ENCODE data around the gene CC2D2A. TPM values are rescaled to one million over a fixed set of nuclear protein-coding genes. Genes with fewer than 3 reads are reported as not detected.

CC2D2A gene
- total and polyA plus RNA-seq, 10 of the 15 experiments (the other 5 are each of a cell fraction or from before 2014, with no cell fraction given): 0.04 to 1.1 (median 0.26) TPM

GRCh38 chr4:15562114-15562513 lies 92.4 kb downstream of the CC2D2A start (continued):
- TF ChIP-seq ZBTB11 (CRISPR knock-in tag; IDR thresholded peaks at IDR 0.05) (no peak), BHLHE40 (IDR thresholded peaks at IDR 0.05; ENCODE audit: borderline replicate concordance in 1 of 2, low read depth in 2 of 2, low read length in 1 of 2) (no peak)

- no peak overlapping the region for H3K4me3 ChIP-seq
- TF ChIP-seq POLR2A (IDR thresholded peaks at IDR 0.05; ENCODE audit: low read depth, low read length) (no peak), EED (IDR thresholded peaks at IDR 0.05; ENCODE audit: low read depth) (no peak), IRF3 (IDR thresholded peaks at IDR 0.05) (no peak), YY1 (IDR thresholded peaks at IDR 0.05; ENCODE audit: low read depth, low read length) (no peak), MXI1 (IDR thresholded peaks at IDR 0.05; ENCODE audit: low read depth, low read length) (no peak), BHLHE40 (IDR thresholded peaks at IDR 0.05; ENCODE audit: borderline replicate concordance in 1 of 2, low read depth in 2 of 2, low read length in 1 of 2) (no peak), NR2F1 (conservative IDR thresholded peaks at IDR 0.05) (no peak), MEF2A (IDR thresholded peaks at IDR 0.05; ENCODE audit: insufficient read depth, low read depth, low read length) (no peak), ZBTB4 (CRISPR knock-in tag; IDR thresholded peaks at IDR 0.05) (no peak), LARP7 (IDR thresholded peaks at IDR 0.05) (no peak), SMAD1 (IDR thresholded peaks at IDR 0.05; ENCODE audit: low read depth, partially characterized antibody) (no peak), GATAD2B (conservative IDR thresholded peaks at IDR 0.05; ENCODE audit: low read depth) (no peak), RBBP5 (conservative IDR thresholded peaks at IDR 0.05) (no peak), CREM (IDR thresholded peaks at IDR 0.05; ENCODE audit: low read depth) (no peak), ZNF24 (IDR thresholded peaks at IDR 0.05) (no peak), ZBED1 (IDR thresholded peaks at IDR 0.05; ENCODE audit: borderline replicate concordance) (no peak), FOXK2 (IDR thresholded peaks at IDR 0.05) (no peak), SMARCA5 (IDR thresholded peaks at IDR 0.05) (no peak), SIN3A (IDR thresholded peaks at IDR 0.05; ENCODE audit: low read depth, low read length) (no peak)
- H3K27me3 ChIP-seq (replicated peaks in 1 of 2; ENCODE audit: control insufficient read depth in 2 of 2, insufficient read depth in 2 of 2, low read length in 1 of 2): no peaks in the 10 kb centered on the region
- no peaks in the 10 kb centered on the region for H3K79me2 ChIP-seq (ENCODE audit: control insufficient read depth, insufficient read depth, low read length)
- no peak overlapping the region for H2AFZ ChIP-seq (ENCODE audit: control insufficient read depth, low read depth, low read length)
- RAD21 ChIA-PET (ENCODE audit: unreplicated experiment): no interaction called here
- no peaks in the 10 kb centered on the region for H3K36me3 ChIP-seq (ENCODE audit: control insufficient read depth in 2 of 2, insufficient read depth in 2 of 2, low read length in 1 of 2)
- no peaks in the 10 kb centered on the region for H3K9me3 ChIP-seq (replicated peaks; ENCODE audit: control insufficient read depth, insufficient read depth, low read length)
- H3K4me1 ChIP-seq (ENCODE audit: control insufficient read depth, insufficient read depth, low read length): no peaks in the 10 kb centered on the region
- H3K27ac ChIP-seq (ENCODE audit: control insufficient read depth, insufficient read depth): no peak overlapping the region
- ATAC-seq (no peak), FAIRE-seq (no peak), DNase-seq (ENCODE audit: low read depth, low spot score) (no peak)
- H4K20me1 ChIP-seq (ENCODE audit: control insufficient read depth, insufficient read depth): no peaks in the 10 kb centered on the region
- no TSS peak for BruUV-seq (replicated peaks)
- H3K4me2 ChIP-seq (ENCODE audit: control insufficient read depth, insufficient read depth): no peak overlapping the region
- intact Hi-C loops (cut with micrococcal nuclease; ENCODE audit: unreplicated experiment) (no loop called here), in situ Hi-C loops (cut with MboI) (no loop called here)
- CTCF ChIA-PET: interaction anchor here (0.6 kb wide), 1 partner anchor 544 kb away, joined by 3 read pairs; no protein-coding TSS in a partner anchor
- POLR2A ChIA-PET: no interaction called here
- SMC1A ChIA-PET (ENCODE audit: uncharacterized antibody, unreplicated experiment): no interaction called here
- no peak overlapping the region for H3K9ac ChIP-seq (ENCODE audit: control insufficient read depth, insufficient read depth, low read length)
Measured at GRCh38 chr4:15562623-15563022, 92.9 kb downstream of the CC2D2A start.

Data from GM12878 (cell line).